HG03159 (cell line): Measurements from ENCODE around the gene RIPOR1.
"Not testable (repeated sequence)": the region's sequence is repeated elsewhere in the genome, so short reads cannot be mapped to it uniquely, and the experiment has no call there.

Experiments used
- ATAC-seq: cut with Tn5 transposase; IDR thresholded peaks from one replicate; pipeline ENCODE4 v1.9.1; 2021; ENCODE audit warnings: mild to moderate bottlenecking, moderate library complexity; ENCODE audit not compliant: unreplicated experiment

The RIPOR1 gene

DNA sequence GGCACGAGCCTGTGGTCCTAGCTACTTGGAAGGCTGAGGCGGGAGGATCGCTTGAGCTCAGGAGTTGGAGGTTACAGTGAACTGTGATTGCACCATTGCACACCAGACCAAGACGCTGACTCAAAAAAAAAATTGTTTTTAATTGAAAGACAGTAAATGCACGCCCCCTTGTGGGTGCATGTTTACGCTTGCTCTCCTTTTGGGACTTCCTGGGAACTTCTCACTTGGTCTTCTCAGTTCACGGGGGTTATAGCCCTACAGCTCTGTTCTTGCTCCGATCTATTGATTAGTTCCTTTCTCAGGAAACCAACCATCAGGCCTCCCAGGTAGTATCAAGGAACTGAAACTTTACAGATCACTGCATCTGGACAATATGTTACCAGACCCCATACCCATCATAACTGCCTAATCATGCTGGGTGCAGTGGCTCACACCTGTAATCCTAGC is 14.2 kb upstream of the RIPOR1 start:
- no peak for ATAC-seq

- no peak for ATAC-seq
These were observed 12.1 kb upstream of the RIPOR1 start for GRCh38 chr16:67516296-67517154.

GRCh38 chr16:67517155-67517445 is 11.5 kb upstream of the RIPOR1 start:
- ATAC-seq = no peak

GRCh38 chr16:67517661-67518423 is 10.8 kb upstream of the RIPOR1 start:
- no peak for ATAC-seq

DNA sequence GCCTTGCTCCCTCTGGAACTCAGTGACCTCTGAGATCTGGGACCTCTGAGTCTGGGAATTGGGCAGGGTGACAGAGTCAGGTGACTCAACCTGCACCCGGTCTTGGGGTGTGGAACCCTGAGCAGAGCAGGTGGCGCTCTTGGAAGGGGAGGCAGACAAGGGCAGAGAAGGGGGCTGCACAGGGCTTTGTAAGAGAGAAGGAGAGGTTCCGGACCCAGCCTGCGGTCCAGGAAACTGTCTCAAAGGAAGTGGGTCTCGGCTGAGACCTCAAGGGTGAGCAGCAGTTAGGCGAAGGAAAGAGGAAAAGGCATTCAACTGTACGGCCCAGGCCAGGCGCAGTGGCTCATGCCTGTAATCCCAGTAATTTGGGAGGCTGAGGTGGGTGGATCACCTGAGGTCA is 10.0 kb upstream of the RIPOR1 start:
- ATAC-seq = no peak

DNA sequence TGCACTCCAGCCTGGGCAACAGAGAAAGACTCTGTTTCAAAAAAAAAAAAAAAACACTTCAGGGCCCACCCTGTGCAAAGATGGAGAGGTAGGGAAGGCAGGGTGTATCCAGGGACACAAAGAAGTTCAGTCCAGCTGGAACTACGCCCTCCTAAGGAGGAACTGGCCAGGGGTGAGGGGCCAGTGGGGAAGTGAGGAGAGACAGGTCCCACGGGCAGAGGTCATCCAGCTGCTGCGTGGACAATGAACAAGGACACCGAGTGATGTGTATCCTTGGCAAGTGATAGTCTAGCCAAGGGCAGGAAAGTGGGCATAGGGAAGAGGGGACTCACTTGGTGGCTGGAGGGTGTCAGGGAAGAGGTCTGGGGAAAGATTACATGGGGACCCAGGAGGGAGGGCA is 9.4 kb upstream of the RIPOR1 start:
- ATAC-seq = no peak

DNA sequence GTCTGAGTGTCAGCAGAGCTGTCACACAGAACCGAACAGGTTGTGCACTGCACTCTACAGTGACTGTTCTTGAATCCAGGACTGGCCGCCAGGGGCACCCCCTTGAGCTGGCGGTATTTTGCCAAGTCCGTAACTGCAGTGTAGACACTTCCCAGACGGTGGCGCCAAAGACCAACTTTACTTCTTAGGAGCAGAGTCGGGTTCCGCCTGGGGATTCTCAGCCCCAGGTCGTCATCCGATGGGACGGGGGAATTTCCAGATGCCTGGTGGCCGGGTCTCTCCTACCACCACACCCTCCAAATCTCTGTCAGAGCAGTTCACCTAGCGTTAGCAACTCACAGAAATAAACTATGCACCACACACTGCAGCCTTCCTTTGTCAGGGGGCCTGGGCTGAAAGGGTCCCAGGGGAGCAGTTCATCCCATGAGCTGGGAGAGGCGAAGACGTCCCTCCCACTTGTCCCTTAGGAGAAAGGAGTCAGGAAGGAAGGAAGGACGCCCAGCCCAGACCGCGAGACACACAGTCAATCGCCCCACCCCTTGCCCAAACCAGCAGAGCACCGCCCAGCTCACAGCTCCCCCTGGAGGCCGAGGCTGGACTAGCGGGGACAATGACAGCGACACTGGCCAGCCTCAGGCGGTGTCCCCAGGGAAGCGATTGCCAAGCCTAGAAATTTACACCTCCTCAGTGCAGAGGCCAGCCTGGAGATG is 7.4 kb upstream of the RIPOR1 start:
- ATAC-seq = peak; percentile 66

- ATAC-seq = no peak
These were observed 3.3 kb upstream of the RIPOR1 start for GRCh38 chr16:67525176-67525860.

GRCh38 chr16:67526149-67526791 is 2.4 kb upstream of the RIPOR1 start:
- no peak for ATAC-seq

GRCh38 chr16:67528870-67529581 is 397 bp downstream of the RIPOR1 start:
- ATAC-seq = no peak

- ATAC-seq = no peak
These were observed 968 bp downstream of the RIPOR1 start for GRCh38 chr16:67529582-67530012.

- ATAC-seq = no peak
These were observed 1.6 kb downstream of the RIPOR1 start for GRCh38 chr16:67530013-67530939.

- ATAC-seq = no peak
These were observed 2.6 kb downstream of the RIPOR1 start for GRCh38 chr16:67531247-67531646.

- ATAC-seq = no peak
These were observed 4.5 kb downstream of the RIPOR1 start for GRCh38 chr16:67533024-67533560.

DNA sequence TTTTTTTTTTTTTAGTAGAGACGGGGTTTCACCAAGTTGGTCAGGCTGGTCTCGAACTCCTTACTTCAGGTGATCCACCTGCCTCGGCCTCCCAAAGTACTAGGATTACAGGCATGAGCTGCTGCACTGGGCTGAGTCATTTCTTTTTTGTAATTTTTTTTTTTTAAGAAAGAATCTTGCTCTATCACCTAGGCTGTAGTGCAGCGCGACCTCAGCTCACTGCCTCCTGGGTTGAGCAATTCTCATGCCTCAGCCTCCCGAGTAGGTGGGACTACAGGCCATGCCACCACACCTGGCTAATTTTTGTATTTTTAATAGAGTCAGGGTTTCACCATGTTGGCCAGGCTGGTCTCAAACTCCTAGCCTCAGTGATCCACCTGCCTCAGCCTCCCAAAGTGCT is 5.4 kb downstream of the RIPOR1 start:
- not testable (repeated sequence) for ATAC-seq

- no peak for ATAC-seq
These were observed 5.8 kb downstream of the RIPOR1 start for GRCh38 chr16:67534431-67534830.

DNA sequence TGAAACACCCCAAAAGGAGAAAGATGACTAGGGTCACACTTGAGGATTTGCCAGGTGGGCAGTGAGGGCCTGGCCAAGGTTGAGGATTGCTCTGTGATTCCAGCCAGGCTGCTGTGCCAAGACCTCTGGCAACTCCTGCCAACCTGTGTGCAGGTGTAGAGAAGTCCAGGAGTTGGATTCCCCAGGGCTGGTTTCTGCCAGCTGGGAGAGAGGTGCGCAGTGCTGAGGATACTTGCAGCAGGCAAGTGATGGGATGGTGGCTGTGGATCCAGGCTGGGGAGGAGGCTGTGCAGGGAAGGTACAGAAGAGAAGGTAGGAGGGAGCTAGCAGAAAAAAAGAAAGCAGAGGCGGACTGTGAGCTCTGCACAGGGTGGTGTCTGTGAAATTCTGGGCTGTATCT is 6.6 kb downstream of the RIPOR1 start:
- ATAC-seq = no peak

DNA sequence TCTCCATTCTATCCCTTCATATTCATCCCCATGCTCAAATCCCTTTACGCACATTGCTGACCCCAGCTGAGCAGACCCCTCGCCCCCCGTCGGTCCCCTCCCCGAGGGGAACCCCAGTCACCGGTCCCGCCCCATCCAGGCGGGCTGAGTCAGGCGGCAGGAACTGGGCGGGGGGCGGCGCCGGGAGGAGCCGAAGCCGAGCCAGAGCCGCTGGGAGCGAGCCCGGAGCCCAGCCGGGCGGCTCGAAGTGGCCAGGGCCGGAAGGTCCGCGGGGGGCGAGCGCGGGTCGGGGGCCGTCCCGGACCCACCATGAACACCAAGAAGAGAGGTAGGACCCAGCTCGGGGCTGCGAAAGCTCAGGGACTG is 8.6 kb downstream of the RIPOR1 start:
- no peak for ATAC-seq
